ENCODE results near the gene TMC3.

Gene TMC3

DNA sequence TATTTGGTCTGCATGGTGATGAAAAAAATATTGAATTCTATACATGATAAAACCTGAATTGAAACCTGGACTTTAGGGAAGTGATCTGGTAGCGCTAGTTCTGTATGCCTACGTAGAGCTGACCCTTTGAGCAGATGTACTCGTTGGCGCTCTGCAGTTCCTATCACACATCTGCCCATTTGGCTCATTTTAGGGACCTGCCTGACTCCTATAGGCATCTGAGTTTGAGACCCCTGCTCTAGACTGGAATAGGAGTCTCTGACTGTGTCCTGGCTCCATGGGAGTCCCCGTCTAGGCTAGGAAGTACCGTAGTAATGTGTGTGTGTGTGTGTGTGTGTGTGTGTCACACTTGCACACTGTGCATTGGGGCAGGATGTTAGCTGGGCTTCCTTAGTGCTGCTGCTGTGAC, 71.3 kb downstream of the TMC3 start:
- Histone ChIP-seq H3K9ac (ENCODE audit: low read depth, low read length) (no peak overlapping the region), H3K4me1 (ENCODE audit: insufficient read depth, low read length) (peaks cover 21% of the 10 kb centered on the region), H3K27ac (ENCODE audit: low read length) (no peak overlapping the region), H3K4me3 (ENCODE audit: low read length) (no peak overlapping the region), H3K36me3 (ENCODE audit: insufficient read depth, low read depth, low read length) (no peaks in the 10 kb centered on the region), H3K27me3 (ENCODE audit: insufficient read depth, low read length) (no peaks in the 10 kb centered on the region), H3K9me3 (ENCODE audit: insufficient read depth, low read depth, low read length) (no peaks in the 10 kb centered on the region)

DNA sequence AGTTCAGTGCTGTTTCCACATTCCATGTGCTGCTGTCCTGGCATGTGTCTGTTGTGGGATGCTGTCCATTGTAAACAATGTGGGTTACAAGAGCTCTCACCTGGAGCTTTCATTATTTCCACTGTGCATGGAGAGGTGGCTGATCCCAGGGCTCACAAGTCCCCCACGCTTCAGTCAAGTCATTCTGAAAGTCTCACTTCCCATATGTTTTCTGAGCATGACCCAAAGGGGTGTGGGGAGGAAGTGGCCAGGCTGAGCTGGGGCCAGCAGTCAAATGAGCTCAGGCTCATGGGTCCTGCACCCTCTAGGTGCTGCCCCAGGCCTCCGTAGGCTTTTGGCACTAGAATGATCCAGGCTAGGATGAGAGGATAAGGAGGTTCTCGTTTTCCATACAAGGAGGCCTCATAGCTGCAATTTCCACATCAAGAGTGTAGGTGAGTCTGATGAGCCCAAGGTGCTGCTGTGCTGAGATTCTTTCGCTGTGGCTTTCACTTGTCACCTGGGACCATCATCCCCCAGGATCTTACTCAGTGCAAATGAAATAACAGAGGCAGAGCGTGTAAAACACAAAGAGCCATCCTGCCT, 72.1 kb downstream of the TMC3 start:
- no peak overlapping the region for H3K9ac ChIP-seq (ENCODE audit: low read depth, low read length)
- H3K4me1 ChIP-seq (ENCODE audit: insufficient read depth, low read length): peaks cover 21% of the 10 kb centered on the region
- H3K27ac ChIP-seq (ENCODE audit: low read length): no peak overlapping the region
- no peaks in the 10 kb centered on the region for H3K36me3 ChIP-seq (ENCODE audit: insufficient read depth, low read depth, low read length)
- no peak overlapping the region for H3K4me3 ChIP-seq (ENCODE audit: low read length)
- H3K27me3 ChIP-seq (ENCODE audit: insufficient read depth, low read length): no peaks in the 10 kb centered on the region
- H3K9me3 ChIP-seq (ENCODE audit: insufficient read depth, low read depth, low read length): no peaks in the 10 kb centered on the region

DNA sequence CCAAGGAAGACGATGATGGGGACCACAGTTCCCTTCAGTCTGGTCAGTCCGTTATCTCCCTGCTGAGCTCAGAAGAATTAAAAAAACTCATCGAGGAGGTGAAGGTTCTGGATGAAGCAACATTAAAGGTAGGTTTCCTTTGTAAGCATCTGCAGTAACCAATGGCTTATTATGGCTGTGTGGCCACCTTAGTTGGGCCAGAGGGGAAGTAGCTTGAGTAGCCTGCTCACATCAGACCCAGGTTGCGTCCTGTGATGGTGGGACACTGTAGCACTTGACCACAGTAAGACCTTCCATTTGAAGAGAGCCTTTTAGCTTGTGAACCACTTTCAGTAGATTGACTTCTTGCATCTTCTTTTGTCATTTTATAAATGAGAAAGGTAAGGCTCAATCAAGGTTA, 72.6 kb downstream of the TMC3 start:
- no peak overlapping the region for H3K9ac ChIP-seq (ENCODE audit: low read depth, low read length)
- peaks cover 21% of the 10 kb centered on the region for H3K4me1 ChIP-seq (ENCODE audit: insufficient read depth, low read length)
- H3K4me3 ChIP-seq (ENCODE audit: low read length): no peak overlapping the region
- H3K36me3 ChIP-seq (ENCODE audit: insufficient read depth, low read depth, low read length): no peaks in the 10 kb centered on the region
- no peaks in the 10 kb centered on the region for H3K27me3 ChIP-seq (ENCODE audit: insufficient read depth, low read length)
- no peak overlapping the region for H3K27ac ChIP-seq (ENCODE audit: low read length)
- no peaks in the 10 kb centered on the region for H3K9me3 ChIP-seq (ENCODE audit: insufficient read depth, low read depth, low read length)

DNA sequence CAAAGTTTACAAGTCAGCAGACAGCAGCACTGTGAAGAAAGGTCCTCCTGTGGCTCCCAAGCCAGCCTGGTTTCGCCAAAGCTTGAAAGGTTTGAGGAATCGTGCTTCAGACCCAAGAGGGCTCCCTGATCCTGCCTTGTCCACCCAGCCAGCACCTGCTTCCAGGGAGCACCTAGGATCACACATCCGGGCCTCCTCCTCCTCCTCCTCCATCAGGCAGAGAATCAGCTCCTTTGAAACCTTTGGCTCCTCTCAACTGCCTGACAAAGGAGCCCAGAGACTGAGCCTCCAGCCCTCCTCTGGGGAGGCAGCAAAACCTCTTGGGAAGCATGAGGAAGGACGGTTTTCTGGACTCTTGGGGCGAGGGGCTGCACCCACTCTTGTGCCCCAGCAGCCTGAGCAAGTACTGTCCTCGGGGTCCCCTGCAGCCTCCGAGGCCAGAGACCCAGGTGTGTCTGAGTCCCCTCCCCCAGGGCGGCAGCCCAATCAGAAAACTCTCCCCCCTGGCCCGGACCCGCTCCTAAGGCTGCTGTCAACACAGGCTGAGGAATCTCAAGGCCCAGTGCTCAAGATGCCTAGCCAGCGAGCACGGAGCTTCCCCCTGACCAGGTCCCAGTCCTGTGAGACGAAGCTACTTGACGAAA, 74.3 kb downstream of the TMC3 start:
- peaks cover 18% of the 10 kb centered on the region for H3K4me1 ChIP-seq (ENCODE audit: insufficient read depth, low read length)
- no peak overlapping the region for H3K27ac ChIP-seq (ENCODE audit: low read length)
- H3K36me3 ChIP-seq (ENCODE audit: insufficient read depth, low read depth, low read length): no peaks in the 10 kb centered on the region
- H3K4me3 ChIP-seq (ENCODE audit: low read length): no peak overlapping the region
- H3K9me3 ChIP-seq (ENCODE audit: insufficient read depth, low read depth, low read length): no peaks in the 10 kb centered on the region
- H3K9ac ChIP-seq (ENCODE audit: low read depth, low read length): no peak overlapping the region
- no peaks in the 10 kb centered on the region for H3K27me3 ChIP-seq (ENCODE audit: insufficient read depth, low read length)

DNA sequence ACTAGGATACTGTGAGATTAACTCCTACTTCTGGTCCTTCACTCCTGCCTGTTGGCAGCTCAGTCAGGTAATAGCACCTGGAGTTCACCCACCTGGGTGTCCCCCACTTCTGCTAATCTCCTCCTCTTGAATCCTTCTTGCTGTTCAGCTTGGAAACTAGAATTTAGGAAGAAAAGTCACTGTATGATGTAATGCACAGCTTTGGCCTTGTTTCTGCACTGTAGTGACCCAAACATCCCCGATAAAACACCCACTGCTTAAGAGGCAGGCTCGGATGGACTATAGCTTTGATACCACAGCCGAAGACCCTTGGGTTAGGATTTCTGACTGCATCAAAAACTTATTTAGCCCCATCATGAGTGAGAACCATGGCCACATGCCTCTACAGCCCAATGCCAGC, 74.9 kb downstream of the TMC3 start:
- no peaks in the 10 kb centered on the region for H3K9me3 ChIP-seq (ENCODE audit: insufficient read depth, low read depth, low read length)
- no peak overlapping the region for H3K9ac ChIP-seq (ENCODE audit: low read depth, low read length)
- H3K27ac ChIP-seq (ENCODE audit: low read length): no peak overlapping the region
- no peaks in the 10 kb centered on the region for H3K36me3 ChIP-seq (ENCODE audit: insufficient read depth, low read depth, low read length)
- H3K4me1 ChIP-seq (ENCODE audit: insufficient read depth, low read length): peaks cover 13% of the 10 kb centered on the region
- H3K27me3 ChIP-seq (ENCODE audit: insufficient read depth, low read length): no peaks in the 10 kb centered on the region
- no peak overlapping the region for H3K4me3 ChIP-seq (ENCODE audit: low read length)

DNA sequence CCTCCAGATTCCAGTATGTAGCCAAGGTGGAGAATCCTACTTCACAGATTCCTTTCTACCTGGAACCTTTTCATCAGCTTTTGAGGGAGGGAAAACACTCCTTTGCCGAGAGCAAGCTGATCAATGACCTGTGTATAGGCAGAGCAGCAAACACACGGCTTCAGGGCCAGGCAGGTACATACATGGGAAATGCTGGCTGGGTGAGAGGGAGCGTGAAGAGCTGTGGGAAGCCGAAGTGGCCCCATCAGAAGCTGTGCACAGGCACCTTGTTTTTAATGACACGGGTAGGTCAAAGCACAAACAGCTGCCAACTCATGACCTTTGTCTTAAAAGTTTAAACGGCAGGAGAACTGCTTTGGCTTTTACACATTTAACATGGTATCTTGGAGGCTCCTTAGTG, 75.4 kb downstream of the TMC3 start:
- H3K36me3 ChIP-seq (ENCODE audit: insufficient read depth, low read depth, low read length): no peaks in the 10 kb centered on the region
- no peak overlapping the region for H3K4me3 ChIP-seq (ENCODE audit: low read length)
- H3K4me1 ChIP-seq (ENCODE audit: insufficient read depth, low read length): peaks cover 8% of the 10 kb centered on the region; the same call in 1 of the 2 replicates
- H3K9ac ChIP-seq (ENCODE audit: low read depth, low read length): no peak overlapping the region
- no peaks in the 10 kb centered on the region for H3K27me3 ChIP-seq (ENCODE audit: insufficient read depth, low read length)
- no peaks in the 10 kb centered on the region for H3K9me3 ChIP-seq (ENCODE audit: insufficient read depth, low read depth, low read length)
- H3K27ac ChIP-seq (ENCODE audit: low read length): no peak overlapping the region

DNA sequence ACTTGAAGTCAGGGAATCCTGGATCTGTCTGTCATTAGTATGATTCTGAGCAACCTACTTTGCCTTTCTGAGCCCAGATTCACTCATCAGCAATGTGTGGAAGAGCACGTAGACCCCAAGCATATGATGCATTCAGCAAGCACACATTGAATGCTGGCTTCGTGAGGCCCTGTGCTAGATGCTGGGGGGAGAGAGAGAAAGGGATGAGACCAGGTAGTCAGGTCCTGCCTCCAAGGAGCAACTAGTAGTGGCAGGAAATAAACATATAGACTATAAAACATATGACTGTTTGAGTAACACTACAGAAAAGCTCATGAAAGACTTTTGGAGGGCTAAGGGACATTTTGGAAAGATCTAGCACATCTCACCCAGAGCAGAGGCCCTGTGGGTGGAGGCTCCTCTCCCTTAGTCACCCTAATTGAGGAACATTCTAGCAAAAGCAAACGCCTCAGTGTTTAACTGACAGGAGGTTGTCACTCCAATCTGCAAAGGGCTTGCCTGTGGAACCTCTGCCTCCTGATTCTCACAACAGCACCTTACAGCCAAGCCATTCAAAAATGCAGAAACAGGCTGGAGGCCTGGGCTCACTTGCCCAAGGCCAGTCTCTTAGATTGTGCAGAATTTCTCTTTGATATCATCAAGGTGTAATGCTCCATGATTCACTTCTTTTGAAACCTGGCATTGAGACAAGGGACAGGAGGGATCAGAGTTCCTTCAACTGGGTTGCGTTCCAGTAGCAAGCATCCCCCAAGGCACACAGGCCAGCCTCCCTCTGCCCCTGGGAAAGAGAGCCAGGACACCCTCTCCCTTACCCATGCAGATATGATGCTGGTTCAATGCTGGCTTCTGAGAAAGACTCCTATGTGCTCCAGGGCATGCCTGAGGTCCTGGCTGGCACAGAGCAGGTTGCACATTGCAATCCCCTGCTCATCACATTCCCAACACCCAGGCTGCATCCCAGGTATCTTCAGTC, 76.1 kb downstream of the TMC3 start:
- Histone ChIP-seq H3K9me3 (ENCODE audit: insufficient read depth, low read depth, low read length) (no peaks in the 10 kb centered on the region), H3K36me3 (ENCODE audit: insufficient read depth, low read depth, low read length) (no peaks in the 10 kb centered on the region), H3K27me3 (ENCODE audit: insufficient read depth, low read length) (no peaks in the 10 kb centered on the region), H3K4me1 (ENCODE audit: insufficient read depth, low read length) (peaks cover 1% of the 10 kb centered on the region; the same call in 1 of the 2 replicates), H3K27ac (ENCODE audit: low read length) (no peak overlapping the region), H3K4me3 (ENCODE audit: low read length) (no peak overlapping the region), H3K9ac (ENCODE audit: low read depth, low read length) (no peak overlapping the region)

DNA sequence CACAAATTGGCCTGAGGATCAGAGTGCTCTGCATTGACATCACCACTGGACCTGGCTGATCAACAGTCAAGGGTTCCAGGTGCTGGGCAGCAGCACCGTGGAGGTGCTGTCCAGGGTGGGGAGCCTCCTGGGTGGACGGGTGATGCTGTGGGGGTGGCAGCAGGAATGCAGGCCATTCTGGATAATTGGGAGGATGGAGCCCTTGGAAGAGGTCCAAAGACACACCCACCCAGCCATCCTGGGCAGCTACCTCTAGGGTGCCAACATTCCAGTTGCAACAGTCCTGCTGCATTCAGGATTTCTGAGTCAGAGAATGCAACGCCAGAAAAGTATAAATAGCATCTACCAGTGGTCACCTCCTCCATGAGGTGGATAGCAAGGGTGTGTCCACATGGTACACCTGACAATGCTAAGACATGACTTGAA, 76.9 kb downstream of the TMC3 start:
- no peak overlapping the region for H3K9ac ChIP-seq (ENCODE audit: low read depth, low read length)
- H3K4me3 ChIP-seq (ENCODE audit: low read length): no peak overlapping the region

DNA sequence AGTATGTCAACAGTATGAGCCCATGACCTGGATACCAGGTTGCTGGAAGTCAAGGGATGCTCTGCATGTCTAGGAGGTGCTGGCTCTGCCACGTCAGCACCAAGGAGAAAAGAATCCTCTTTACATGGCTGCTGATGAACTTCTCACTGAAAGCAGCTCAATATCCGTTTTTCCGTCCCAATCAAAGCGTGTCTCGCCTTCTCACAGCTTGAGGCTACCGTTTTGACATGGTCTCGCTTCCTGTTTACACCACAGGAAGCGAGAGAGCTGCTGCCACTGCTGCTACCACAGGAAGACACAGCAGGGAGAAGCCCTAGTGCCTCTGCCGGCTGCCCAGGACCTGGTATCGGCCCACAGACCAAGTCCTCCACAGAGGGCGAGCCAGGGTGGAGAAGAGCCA, 77.3 kb downstream of the TMC3 start:
- H3K9me3 ChIP-seq (ENCODE audit: insufficient read depth, low read depth, low read length): no peaks in the 10 kb centered on the region
- H3K4me1 ChIP-seq (ENCODE audit: insufficient read depth, low read length): no peaks in the 10 kb centered on the region
- no peaks in the 10 kb centered on the region for H3K27me3 ChIP-seq (ENCODE audit: insufficient read depth, low read length)
- no peaks in the 10 kb centered on the region for H3K36me3 ChIP-seq (ENCODE audit: insufficient read depth, low read depth, low read length)
- no peak overlapping the region for H3K27ac ChIP-seq (ENCODE audit: low read length)
- H3K9ac ChIP-seq (ENCODE audit: low read depth, low read length): no peak overlapping the region
- H3K4me3 ChIP-seq (ENCODE audit: low read length): no peak overlapping the region

More for the DNA sequence above, 76.9 kb downstream of the TMC3 start:
- H3K27ac ChIP-seq (ENCODE audit: low read length): no peak overlapping the region
- no peaks in the 10 kb centered on the region for H3K4me1 ChIP-seq (ENCODE audit: insufficient read depth, low read length)
- H3K9me3 ChIP-seq (ENCODE audit: insufficient read depth, low read depth, low read length): no peaks in the 10 kb centered on the region
- H3K27me3 ChIP-seq (ENCODE audit: insufficient read depth, low read length): no peaks in the 10 kb centered on the region
- no peaks in the 10 kb centered on the region for H3K36me3 ChIP-seq (ENCODE audit: insufficient read depth, low read depth, low read length)

DNA sequence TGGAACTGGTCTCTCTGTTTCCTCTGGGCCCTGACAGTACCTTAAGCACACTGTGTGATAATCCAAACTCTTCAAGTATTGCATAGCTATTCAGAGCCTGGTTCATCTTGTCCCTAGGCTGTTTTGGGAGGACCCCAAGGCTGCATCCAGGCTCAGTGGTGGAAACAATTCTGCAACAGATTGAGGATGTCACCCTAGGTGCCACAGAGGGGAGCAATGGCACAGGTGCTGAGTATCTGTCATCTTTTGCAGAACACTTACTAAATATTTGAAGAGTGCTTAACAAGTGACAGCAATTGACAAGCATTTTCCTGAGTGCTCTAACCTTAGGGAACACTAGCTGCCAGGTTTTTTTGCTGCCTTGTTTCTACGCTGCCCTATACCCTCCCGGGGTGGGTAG, 77.8 kb downstream of the TMC3 start:
- no peaks in the 10 kb centered on the region for H3K27me3 ChIP-seq (ENCODE audit: insufficient read depth, low read length)
- no peaks in the 10 kb centered on the region for H3K4me1 ChIP-seq (ENCODE audit: insufficient read depth, low read length)
- H3K4me3 ChIP-seq (ENCODE audit: low read length): no peak overlapping the region
- no peaks in the 10 kb centered on the region for H3K9me3 ChIP-seq (ENCODE audit: insufficient read depth, low read depth, low read length)
- no peak overlapping the region for H3K9ac ChIP-seq (ENCODE audit: low read depth, low read length)
- no peak overlapping the region for H3K27ac ChIP-seq (ENCODE audit: low read length)
- H3K36me3 ChIP-seq (ENCODE audit: insufficient read depth, low read depth, low read length): no peaks in the 10 kb centered on the region

DNA sequence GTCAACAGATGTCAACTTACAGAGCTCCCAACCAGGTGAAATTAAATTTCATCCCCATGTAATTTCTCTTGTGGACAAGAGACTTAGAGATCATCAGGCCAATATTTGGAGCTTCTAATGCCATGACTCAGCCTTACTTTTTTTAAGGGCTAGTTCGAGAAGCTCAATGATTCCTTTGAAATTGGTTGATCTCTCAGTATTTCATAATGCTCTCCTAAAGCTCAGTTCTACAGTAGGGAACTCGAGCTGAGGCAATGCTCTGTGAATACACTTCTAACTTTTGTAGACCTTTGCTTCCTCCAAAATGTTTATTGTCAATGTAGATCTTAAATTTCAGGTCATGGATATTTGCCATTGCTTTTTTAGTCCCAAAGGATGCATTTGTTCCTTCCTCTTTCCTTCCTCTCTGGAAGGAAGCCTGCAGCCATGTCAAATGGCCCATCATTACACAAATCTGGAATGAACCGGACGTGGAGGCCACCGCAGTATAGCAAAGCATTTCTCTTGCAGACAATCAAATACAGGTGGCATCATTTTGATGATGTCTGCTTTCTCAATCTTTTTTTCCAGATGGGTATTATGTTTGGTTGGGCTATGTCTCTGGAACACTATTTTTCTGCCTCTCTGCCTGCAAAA, 78.4 kb downstream of the TMC3 start:
- no peaks in the 10 kb centered on the region for H3K9me3 ChIP-seq (ENCODE audit: insufficient read depth, low read depth, low read length)
- H3K27me3 ChIP-seq (ENCODE audit: insufficient read depth, low read length): no peaks in the 10 kb centered on the region
- no peaks in the 10 kb centered on the region for H3K4me1 ChIP-seq (ENCODE audit: insufficient read depth, low read length)
- no peak overlapping the region for H3K4me3 ChIP-seq (ENCODE audit: low read length)
- H3K27ac ChIP-seq (ENCODE audit: low read length): no peak overlapping the region
- H3K36me3 ChIP-seq (ENCODE audit: insufficient read depth, low read depth, low read length): no peaks in the 10 kb centered on the region
- no peak overlapping the region for H3K9ac ChIP-seq (ENCODE audit: low read depth, low read length)
